MG63 (cell line): ENCODE measurements around the gene SLC7A11. TPM values are rescaled to one million over a fixed set of nuclear protein-coding genes. Genes with fewer than 3 reads are reported as not detected.
A peak's percentile ranks its signal among the peaks of the same experiment; 100 is the strongest.
"Not testable (repeated sequence)": the region's sequence is repeated elsewhere in the genome, so short reads cannot be mapped to it uniquely, and the experiment has no call there.

Experiments
- DNase-seq: peaks from one replicate; pipeline ENCODE4 v3.0.0-alpha.2; 2020
- H3K27me3 ChIP-seq: fragments of 250-450 bp; sonication (Bioruptor Pico); 2 replicates; pipeline ENCODE4 v1.5.1; 2020; ENCODE audit warnings: mild to moderate bottlenecking, moderate library complexity
- H3K36me3 ChIP-seq: fragments of 250-450 bp; sonication (Bioruptor Pico); 2 replicates; pipeline ENCODE4 v1.5.1; 2020; ENCODE audit warnings: mild to moderate bottlenecking, moderate library complexity
- H3K4me3 ChIP-seq: fragments of 250-450 bp; sonication (Bioruptor Pico); 2 replicates; pipeline ENCODE4 v1.5.1; 2020; ENCODE audit warnings: mild to moderate bottlenecking, moderate library complexity
- H3K9me3 ChIP-seq: fragments of 250-450 bp; sonication (Bioruptor Pico); 2 replicates; pipeline ENCODE4 v1.5.1; 2020; ENCODE audit warnings: mild to moderate bottlenecking, moderate library complexity
- total RNA-seq: library from RNA; depleted of rRNA; stranded (reverse); fragments of >200 nt; shearing (Covaris generic); gene quantifications from 2 replicates; pipeline ENCODE4 v1.2.3, GENCODE V29; 2014; ENCODE audit warnings: low replicate concordance

Gene SLC7A11
- total RNA-seq, 1 experiment from 2014 or later, result 7.3 TPM

DNA sequence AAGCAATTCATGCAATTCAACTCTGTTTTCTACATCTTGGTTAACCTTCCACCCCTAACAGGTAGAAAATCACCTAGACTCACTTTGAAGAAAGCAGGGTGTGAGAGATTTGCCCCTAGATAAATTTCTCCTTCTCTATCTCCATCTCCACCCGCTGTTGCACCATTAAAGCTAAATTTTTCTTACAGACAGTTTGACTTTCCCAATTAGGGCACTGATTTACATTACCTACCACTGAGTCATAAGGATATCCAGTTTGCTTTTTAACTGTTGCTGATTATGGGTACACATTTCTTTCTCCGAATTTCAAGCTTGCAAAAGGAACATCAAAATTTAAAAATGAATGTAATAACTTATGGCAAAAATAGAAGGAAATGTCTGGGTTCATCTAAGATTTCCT, 13.0 kb downstream of the SLC7A11 start:
- no peak for DNase-seq
- H3K27me3 ChIP-seq, result no peaks in the 10 kb centered on the region
- no peaks in the 10 kb centered on the region for H3K9me3 ChIP-seq
- no peak overlapping the region for H3K4me3 ChIP-seq
- peaks cover 60% of the 10 kb centered on the region for H3K36me3 ChIP-seq

DNA sequence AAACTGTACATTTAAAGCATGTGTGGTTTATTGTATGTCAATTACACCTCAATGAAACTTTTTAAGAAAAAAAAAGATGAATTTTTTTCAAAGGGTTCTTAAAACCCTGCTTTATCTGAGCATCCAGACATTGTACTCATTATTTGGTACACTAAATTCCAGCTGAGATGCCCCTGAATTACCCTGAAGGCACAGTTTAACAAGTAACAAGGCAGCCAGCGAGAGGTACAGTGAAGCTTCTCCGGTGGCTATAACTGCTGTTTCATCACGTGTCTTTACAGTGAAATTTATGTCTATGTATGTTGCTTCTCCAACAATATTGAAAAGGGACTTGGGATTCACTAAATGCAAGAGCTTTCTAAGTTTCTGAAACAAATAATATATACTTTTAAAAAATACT, 15.8 kb downstream of the SLC7A11 start:
- peaks cover 47% of the 10 kb centered on the region for H3K36me3 ChIP-seq
- DNase-seq, result no peak

DNA sequence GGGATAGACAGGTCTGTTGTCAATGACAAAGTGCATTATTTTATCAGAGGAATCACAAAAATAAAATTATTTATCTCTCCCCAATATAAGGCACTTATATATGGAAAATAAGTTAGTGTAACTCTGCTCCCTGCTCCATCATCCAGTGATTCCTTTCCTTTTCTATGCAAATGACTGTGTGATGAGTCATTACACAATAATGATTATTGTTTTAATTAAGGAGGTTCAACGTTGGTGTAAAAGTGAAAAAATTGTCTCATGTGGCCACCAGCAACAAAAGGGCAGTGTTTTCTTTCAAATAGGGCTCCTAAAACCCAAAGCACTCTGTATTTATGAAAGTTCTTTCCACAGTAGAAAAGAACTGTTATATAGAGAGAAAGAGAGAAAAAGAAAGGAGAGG, 16.7 kb downstream of the SLC7A11 start:
- no peak for DNase-seq
- Histone ChIP-seq H3K36me3 (peaks cover 47% of the 10 kb centered on the region), H3K9me3 (no peaks in the 10 kb centered on the region), H3K27me3 (no peaks in the 10 kb centered on the region), H3K4me3 (no peak overlapping the region)

More for the DNA sequence above, 15.8 kb downstream of the SLC7A11 start:
- Histone ChIP-seq H3K9me3 (no peaks in the 10 kb centered on the region), H3K4me3 (no peak overlapping the region), H3K27me3 (no peaks in the 10 kb centered on the region)

DNA sequence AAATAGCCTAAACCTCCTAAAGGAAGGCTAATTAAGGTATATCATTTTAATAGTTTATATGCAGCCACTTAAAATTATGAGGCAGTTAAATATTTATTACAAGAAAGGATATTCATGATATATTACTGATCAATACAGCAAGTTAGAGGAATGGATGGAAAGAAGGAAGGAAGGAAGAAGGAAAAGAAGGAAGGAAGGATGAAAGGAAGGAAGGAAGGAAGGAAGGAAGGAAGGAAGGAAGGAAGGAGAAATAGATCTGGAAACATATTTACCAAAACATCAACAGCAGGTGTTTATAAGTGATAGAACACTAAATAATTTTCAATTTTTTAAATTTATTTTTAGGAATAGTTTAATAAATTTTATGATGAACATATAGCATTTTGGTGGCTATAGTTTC, 17.5 kb downstream of the SLC7A11 start:
- H3K4me3 ChIP-seq, result no peak overlapping the region

DNA sequence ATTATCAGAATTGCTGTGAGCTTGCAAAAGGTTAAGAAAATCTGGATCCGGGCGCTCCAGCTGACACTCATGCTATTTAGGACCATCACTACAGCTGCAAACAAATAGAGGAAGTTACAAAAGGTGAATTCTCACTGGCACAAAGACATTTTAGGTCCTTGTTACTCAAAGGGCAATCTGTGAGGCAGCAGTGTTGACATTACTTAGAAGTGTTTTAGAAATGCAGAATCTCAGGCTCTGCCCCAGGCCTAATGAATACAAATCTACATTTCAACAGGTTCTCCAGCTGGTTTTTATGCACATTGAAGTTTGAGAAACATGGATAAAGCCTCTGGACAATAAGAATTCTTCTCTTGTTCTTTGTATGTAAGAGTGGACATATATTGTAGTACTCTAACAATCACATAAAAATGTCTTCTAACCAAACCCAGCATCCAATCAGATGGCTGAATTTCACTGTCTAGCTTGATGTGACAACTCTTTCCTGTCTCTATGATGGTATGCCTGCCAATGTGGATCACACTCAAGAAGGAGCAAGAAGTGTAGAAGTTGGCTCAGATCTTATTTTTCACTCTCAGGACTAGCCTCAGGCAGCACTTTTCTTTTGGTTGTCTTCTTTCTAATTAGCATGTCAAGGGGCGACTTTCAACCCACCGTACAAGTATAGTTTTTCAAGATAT, 18.8 kb downstream of the SLC7A11 start:
- Histone ChIP-seq H3K36me3 (peaks cover 48% of the 10 kb centered on the region), H3K27me3 (no peaks in the 10 kb centered on the region)

More for the DNA sequence above, 17.5 kb downstream of the SLC7A11 start:
- no peaks in the 10 kb centered on the region for H3K27me3 ChIP-seq
- peaks cover 47% of the 10 kb centered on the region for H3K36me3 ChIP-seq
- no peaks in the 10 kb centered on the region for H3K9me3 ChIP-seq
- DNase-seq, result no peak

DNA sequence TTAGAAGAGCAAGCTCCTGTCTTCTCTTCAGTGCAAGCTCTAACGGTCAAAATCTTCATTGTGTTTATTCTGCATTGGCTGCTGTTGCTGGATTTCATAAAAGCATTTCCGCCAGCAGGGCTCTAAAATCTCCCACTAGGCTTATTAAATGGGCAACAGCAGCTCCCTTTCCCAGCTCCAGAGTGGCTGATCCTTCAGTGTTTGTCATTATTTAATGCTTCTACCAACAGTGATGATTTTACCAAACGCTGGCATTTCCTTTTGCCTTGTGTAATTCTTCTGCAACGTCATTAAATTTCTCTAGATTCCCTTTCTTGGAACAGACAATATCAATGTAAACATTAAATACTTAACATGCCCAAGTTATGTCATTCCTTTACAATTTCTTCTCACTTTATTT, 20.1 kb downstream of the SLC7A11 start:
- no peak overlapping the region for H3K4me3 ChIP-seq
- H3K36me3 ChIP-seq, result peaks cover 48% of the 10 kb centered on the region
- peak; percentile 68 for DNase-seq
- no peaks in the 10 kb centered on the region for H3K9me3 ChIP-seq
- no peaks in the 10 kb centered on the region for H3K27me3 ChIP-seq

More for the DNA sequence above, 18.8 kb downstream of the SLC7A11 start:
- no peak overlapping the region for H3K4me3 ChIP-seq
- DNase-seq, result no peak
- H3K9me3 ChIP-seq, result no peaks in the 10 kb centered on the region

DNA sequence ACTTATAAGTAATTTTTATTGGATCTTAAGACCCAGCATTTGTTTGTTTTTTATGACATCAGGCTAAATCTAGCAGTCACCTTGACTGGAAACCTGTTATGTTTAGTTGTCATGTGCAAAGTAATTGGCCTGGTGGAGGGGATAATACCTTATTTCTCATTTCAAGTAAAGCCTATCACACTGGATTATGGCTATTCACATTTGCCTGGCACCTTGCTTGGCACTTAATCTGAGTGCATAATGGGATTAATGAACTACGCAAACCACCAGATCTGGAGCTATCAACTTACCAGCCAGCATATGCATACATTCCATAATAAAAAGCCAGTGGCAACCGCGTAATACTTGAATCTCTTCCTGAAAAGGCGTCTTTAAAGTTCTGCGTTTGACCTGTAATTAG, 23.2 kb downstream of the SLC7A11 start:
- Histone ChIP-seq H3K9me3 (no peaks in the 10 kb centered on the region), H3K36me3 (peaks cover 57% of the 10 kb centered on the region), H3K4me3 (no peak overlapping the region), H3K27me3 (no peaks in the 10 kb centered on the region)
- no peak for DNase-seq

DNA sequence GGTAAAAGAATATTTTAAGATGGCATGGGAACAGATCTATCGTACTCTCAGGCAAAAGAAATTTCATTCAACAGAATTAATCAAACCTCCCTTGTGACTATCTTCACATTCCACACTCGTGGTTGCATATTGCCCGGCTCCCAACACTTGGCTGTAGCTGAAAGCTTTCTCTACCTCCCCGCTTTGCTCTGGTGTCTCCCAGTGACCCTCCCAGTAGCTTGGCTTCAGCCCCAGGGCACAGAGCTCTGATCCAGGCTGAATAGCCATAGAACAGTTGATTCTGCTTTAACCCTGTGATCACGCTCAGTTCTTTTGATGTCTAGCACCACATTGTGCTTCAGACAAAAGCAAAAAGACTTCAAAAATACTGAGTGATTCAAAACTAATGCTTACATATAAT, 24.6 kb downstream of the SLC7A11 start:
- Histone ChIP-seq H3K9me3 (no peaks in the 10 kb centered on the region), H3K27me3 (no peaks in the 10 kb centered on the region), H3K36me3 (peaks cover 57% of the 10 kb centered on the region), H3K4me3 (no peak overlapping the region)
- DNase-seq, result no peak

DNA sequence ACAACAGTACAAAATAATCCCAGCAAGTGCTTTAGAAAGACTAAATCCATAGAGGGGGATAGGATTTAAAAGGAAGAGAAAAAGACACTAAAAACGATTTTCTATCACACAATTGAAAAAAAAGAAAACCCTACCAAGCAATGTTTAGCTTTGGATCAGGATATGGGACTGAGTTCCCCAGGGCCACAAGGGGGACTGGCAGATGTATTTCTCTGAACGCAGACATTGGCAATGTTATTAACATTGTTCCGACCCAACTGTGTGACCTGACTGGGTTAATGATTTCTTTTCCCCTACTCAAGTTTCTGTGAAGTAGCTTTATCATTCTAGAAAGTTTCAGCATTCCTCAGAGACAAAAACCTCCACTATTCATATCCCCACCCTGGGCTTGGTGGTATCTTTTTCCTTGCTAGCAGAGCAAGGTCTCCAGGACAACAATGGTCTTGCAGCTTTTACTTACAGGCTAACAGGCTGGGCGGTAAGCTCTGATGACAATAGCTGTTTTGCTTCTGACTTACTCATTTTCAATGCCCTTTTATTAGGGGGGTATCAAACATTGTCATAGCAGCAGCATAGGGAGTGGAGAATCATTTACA, 25.8 kb downstream of the SLC7A11 start:
- Histone ChIP-seq H3K4me3 (no peak overlapping the region), H3K9me3 (no peaks in the 10 kb centered on the region), H3K36me3 (peaks cover 65% of the 10 kb centered on the region), H3K27me3 (no peaks in the 10 kb centered on the region)
- no peak for DNase-seq

DNA sequence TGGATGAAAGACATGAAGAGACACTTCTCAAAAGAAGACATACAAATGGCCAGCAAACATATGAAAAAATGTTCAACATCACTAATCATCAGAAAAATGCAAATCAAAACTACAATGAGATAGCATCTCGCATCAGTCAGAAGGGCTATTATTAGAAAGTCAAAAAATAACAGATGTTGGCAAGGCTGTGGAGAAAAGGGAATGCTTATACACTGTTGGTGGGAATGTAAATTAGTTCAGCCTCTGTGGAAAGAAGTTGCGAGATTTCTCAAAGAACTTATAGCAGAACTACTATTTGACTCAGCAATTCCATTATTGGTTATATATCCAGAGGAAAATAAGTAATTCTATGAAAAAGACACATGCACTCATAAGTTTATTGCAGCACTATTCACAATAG, 31.6 kb downstream of the SLC7A11 start:
- H3K36me3 ChIP-seq, result peaks cover 29% of the 10 kb centered on the region
- H3K9me3 ChIP-seq, DNase-seq, H3K4me3 ChIP-seq, H3K27me3 ChIP-seq: not testable (repeated sequence)

DNA sequence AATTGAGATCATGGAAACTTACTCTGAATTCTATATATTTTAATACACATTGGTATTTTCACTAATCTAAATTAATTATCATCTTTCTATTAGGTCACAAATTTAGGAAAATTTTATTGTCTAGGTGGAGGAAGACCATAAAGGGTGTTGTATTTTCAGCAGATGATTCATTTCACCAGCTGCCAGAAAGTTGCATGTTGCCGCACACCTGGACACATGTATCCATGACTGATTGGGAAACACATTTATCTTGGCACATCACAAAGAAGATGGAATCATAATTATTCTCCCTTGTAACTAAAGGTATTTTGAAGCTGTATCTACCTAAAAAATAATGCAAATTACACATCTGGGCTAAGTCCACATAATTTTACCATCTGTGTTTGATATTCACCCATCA, 33.1 kb downstream of the SLC7A11 start:
- no peaks in the 10 kb centered on the region for H3K9me3 ChIP-seq
- H3K27me3 ChIP-seq, result no peaks in the 10 kb centered on the region
- H3K4me3 ChIP-seq, result no peak overlapping the region
- no peak for DNase-seq
- H3K36me3 ChIP-seq, result peaks cover 28% of the 10 kb centered on the region

DNA sequence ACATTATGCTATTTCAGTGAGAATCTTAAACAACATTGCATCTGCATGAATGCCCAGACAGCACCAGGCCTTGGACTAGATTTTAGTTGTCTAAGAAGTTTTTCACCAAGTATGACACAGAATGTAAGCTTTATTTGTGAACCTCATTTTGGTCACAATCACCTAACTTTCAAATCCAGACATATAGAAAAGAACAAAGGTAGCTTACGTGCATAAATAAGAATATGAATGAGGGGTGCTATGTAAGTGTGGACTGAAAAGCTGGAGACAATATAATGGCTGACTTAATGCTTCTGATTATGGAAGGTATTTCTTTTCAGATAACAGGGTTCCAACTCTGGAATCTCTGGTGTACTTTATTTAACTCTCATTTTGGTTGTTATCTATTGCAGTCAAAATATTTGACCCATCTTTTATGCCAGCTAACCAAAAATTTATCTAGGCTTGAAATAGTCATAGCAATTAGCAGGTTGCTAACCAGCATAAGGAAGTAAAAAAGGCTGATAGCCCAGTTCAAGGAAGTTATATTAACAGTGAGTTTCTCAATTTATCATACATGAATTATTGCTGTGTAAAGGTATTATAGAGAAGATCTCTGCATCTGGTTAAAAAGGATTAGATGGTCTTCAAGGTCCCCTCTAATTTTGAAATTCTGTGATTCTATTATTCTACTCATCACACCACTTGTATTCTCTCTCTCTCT, 36.5 kb downstream of the SLC7A11 start:
- Histone ChIP-seq H3K27me3 (no peaks in the 10 kb centered on the region), H3K9me3 (no peaks in the 10 kb centered on the region), H3K4me3 (no peak overlapping the region), H3K36me3 (peaks cover 11% of the 10 kb centered on the region)
- no peak for DNase-seq

DNA sequence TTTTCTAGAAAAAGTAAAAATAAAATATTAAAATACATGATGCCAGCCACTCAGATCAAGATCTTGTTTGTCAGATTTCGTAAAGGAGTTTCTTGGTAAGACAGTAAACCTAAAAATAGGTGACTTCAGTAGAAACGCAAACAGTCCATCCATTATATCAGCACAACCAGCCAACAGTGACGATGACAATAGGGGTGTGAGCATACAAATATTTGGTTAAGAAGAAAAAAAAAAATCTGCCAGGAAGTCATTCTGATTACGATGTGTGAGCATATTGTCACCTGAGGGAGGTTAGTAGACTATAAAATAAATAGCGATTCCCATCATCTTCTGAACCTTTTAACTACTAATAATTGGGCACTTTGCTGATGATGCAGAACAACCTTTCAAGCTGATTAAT, 37.6 kb downstream of the SLC7A11 start:
- Histone ChIP-seq H3K36me3 (peaks cover 10% of the 10 kb centered on the region), H3K9me3 (no peaks in the 10 kb centered on the region), H3K4me3 (no peak overlapping the region), H3K27me3 (no peaks in the 10 kb centered on the region)
- DNase-seq, result no peak

DNA sequence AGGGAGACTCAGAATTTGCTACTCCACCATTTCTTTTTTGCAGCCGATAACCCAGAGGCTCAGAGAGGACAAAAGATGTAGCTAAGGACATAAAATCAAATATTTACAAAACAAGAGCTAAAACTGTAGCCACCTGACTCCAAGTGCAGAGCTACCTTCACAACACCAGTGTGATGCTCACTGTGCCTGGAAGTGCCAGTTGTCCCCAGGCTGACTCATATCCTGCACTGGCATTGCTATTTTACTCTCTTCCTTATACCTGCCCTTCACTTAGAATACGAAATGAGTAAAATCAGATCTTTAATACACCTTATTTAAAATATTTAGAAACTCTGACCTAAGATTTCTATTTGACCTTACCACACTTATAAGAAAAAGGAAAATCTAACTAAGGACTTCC, 39.5 kb downstream of the SLC7A11 start:
- H3K36me3 ChIP-seq, result peaks cover 8% of the 10 kb centered on the region
- DNase-seq, result no peak
- no peaks in the 10 kb centered on the region for H3K9me3 ChIP-seq
- H3K4me3 ChIP-seq, result no peak overlapping the region
- H3K27me3 ChIP-seq, result no peaks in the 10 kb centered on the region

DNA sequence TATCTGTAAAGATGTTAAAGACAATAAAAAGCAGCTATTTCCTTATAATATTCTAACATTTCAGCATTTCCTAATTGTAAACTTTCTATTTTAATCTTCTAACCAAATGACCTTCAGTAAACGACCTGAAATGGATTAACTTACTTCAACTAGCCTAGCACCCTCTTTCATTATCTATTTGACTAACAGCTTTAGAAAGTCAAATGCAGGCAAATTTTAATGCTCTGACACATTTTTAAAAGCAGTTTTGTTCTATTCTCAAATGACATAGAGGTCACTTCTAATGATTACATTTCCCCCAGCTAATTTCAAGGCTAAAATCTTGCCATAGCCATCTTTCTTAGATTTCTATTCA, 41.9 kb downstream of the SLC7A11 start:
- H3K27me3 ChIP-seq, result no peaks in the 10 kb centered on the region
- H3K9me3 ChIP-seq, result no peaks in the 10 kb centered on the region
- H3K36me3 ChIP-seq, result peaks cover 6% of the 10 kb centered on the region
- no peak overlapping the region for H3K4me3 ChIP-seq
- DNase-seq, result no peak

DNA sequence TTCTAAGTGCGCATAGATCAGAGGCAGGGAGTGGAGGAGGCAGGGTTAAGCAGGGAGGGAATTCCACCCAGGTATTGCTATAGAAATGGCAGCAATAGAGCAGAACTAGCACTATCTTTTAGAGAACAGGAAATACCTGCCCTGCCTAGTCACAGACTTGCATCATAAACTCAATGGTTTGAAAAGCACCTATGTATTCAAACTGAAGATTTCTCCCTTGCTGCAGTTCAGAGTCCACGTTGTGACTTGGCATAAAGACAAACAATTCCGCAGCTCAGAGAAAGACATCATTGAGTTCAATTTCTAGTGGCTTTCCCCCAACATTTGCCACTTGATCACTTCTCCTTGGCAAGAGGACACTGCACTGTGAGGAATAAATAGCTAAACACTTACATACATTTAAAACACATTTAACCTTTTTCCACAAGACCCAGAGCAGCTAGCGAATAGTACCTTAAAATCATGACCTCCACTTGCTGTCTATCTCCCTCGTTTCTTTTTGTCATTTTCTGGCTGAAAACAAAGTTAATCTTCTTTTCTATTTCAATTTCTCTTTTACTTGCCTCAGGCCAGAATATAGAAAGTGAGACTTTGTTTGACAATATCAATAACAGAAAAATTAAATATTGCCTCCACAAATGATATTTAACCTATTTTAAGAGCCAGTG, 42.4 kb downstream of the SLC7A11 start:
- peaks cover 6% of the 10 kb centered on the region for H3K36me3 ChIP-seq
- H3K27me3 ChIP-seq, result no peaks in the 10 kb centered on the region
- DNase-seq, result no peak
- H3K4me3 ChIP-seq, result no peak overlapping the region
- no peaks in the 10 kb centered on the region for H3K9me3 ChIP-seq

DNA sequence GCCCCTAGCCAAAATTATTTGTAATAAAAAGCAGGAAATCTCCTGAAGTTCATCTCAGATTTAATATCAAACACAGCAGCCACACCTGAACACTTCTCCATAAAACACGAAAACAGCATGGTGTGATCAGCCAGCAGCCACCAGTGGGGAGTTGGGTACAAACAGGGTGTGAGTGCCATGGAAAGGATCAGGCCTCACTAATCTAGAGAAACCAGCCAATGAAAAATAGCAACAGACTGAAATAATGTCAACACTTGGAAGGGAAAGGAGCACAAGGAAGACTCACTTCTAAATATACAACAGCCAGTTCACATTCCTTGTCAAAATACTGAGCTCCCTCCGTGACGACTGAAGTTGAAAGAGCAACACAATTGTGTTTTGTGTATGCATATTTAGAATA, 46.0 kb downstream of the SLC7A11 start:
- H3K4me3 ChIP-seq, result no peak overlapping the region
- no peak for DNase-seq
- no peaks in the 10 kb centered on the region for H3K27me3 ChIP-seq
- H3K36me3 ChIP-seq, result no peaks in the 10 kb centered on the region; the same call in 1 of the 2 replicates
- H3K9me3 ChIP-seq, result no peaks in the 10 kb centered on the region
